Keratinocyte (primary cell): ENCODE results near the gene SLC25A21. TPM values are rescaled to one million over a fixed set of nuclear protein-coding genes. Genes with fewer than 3 reads are reported as not detected.

Experiments
- DNase-seq: peaks from one replicate; pipeline ENCODE4 v3.0.0-alpha.2; 2011; ENCODE audit warnings: low read depth, missing footprints, low spot score
- FAIRE-seq: peaks from 2 replicates; lab custom pipeline; 2011; peaks lifted over from hg19 to GRCh38; lab: Jason Lieb, UNC
- H2AFZ ChIP-seq: 2 replicates; pipeline ENCODE4 v1.6.0; 2012; ENCODE audit warnings: low read length, control low read depth, inconsistent platforms; ENCODE audit not compliant: control insufficient read depth
- H3K27ac ChIP-seq: 2 replicates; pipeline ENCODE4 v1.5.1; 2011; ENCODE audit warnings: low read length; ENCODE audit not compliant: control insufficient read depth, insufficient read depth
- H3K27me3 ChIP-seq: 3 replicates; pipeline ENCODE4 v1.6.0; 2011; ENCODE audit warnings: low read length; ENCODE audit not compliant: control insufficient read depth, insufficient read depth; ENCODE audit errors: extremely low read depth
- H3K36me3 ChIP-seq, 2 experiments: 2 replicates in 1 of 2; 3 replicates in 1 of 2; pipeline ENCODE4 v1.5.1; 2011; ENCODE audit warnings: low read length in 2 of 2, mild to moderate bottlenecking in 1 of 2; ENCODE audit not compliant: control insufficient read depth in 2 of 2, insufficient read depth in 2 of 2; ENCODE audit errors: extremely low read depth in 1 of 2
- H3K4me1 ChIP-seq: 3 replicates; pipeline ENCODE4 v1.5.1; 2011; ENCODE audit warnings: low read length; ENCODE audit not compliant: control insufficient read depth, insufficient read depth; ENCODE audit errors: extremely low read depth
- H3K4me2 ChIP-seq: 3 replicates; pipeline ENCODE4 v1.6.0; 2011; ENCODE audit warnings: low read depth, low read length; ENCODE audit not compliant: control insufficient read depth, insufficient read depth; ENCODE audit errors: extremely low read depth
- H3K4me3 ChIP-seq, 3 experiments: fragments of 200-600 bp in 1 of 3; sonication (generic) in 1 of 3; 2 replicates in 2 of 3; 3 replicates in 1 of 3; pipeline ENCODE4 v1.5.1; 2011 to 2016; ENCODE audit warnings: low read length in 3 of 3, mild to moderate bottlenecking in 3 of 3, control low read depth in 2 of 3, inconsistent platforms in 1 of 3, low read depth in 1 of 3, mixed read lengths in 1 of 3, mixed run types in 1 of 3, moderate library complexity in 1 of 3; ENCODE audit not compliant: control insufficient read depth in 2 of 3, insufficient read depth in 2 of 3; ENCODE audit errors: extremely low read depth in 1 of 3
- H3K79me2 ChIP-seq: 2 replicates; pipeline ENCODE4 v1.6.0; 2012; ENCODE audit warnings: low read length; ENCODE audit not compliant: control insufficient read depth, insufficient read depth
- H3K9ac ChIP-seq: 3 replicates; pipeline ENCODE4 v1.6.0; 2011; ENCODE audit warnings: low read length; ENCODE audit not compliant: control insufficient read depth, insufficient read depth; ENCODE audit errors: extremely low read depth
- H3K9me1 ChIP-seq: 3 replicates; pipeline ENCODE4 v1.6.0; 2011; ENCODE audit warnings: low read length; ENCODE audit not compliant: control insufficient read depth, insufficient read depth; ENCODE audit errors: extremely low read depth
- H3K9me3 ChIP-seq: 2 replicates; pipeline ENCODE4 v1.5.1; 2012; ENCODE audit warnings: low read depth, low read length; ENCODE audit not compliant: control insufficient read depth
- H4K20me1 ChIP-seq: 3 replicates; pipeline ENCODE4 v1.6.0; 2011; ENCODE audit warnings: low read length; ENCODE audit not compliant: control insufficient read depth, insufficient read depth; ENCODE audit errors: extremely low read depth
- EZH2 ChIP-seq: IDR thresholded peaks from one replicate; pipeline ENCODE4 v1.6.1; 2012; ENCODE audit warnings: inconsistent platforms, mild to moderate bottlenecking, low read length, moderate library complexity
- dilution Hi-C: fragments of 300-500 bp; cut with MboI; formaldehyde crosslinking; loops from one replicate; pipeline ENCODE4 v1.7.0; 2020; ENCODE audit warnings: low sequenced_read_pairs; ENCODE audit not compliant: extremely low pct_ligation_motif_present
- polyA plus RNA-seq, 5 experiments: library from polyadenylated mRNA; depleted of rRNA in 3 of 5; stranded (reverse) in 3 of 5; stranded (forward) in 1 of 5; unstranded in 1 of 5; fragments of >200 nt; gene quantifications; 1 replicate in 1 of 5; 2 replicates in 3 of 5; 3 replicates in 1 of 5; pipeline versions ENCODE4 v1.2.1 to v1.2.3, GENCODE V29; 2011 to 2012; ENCODE audit warnings: missing spikeins in 2 of 5, low read depth in 1 of 5, low replicate concordance in 1 of 5
- TF ChIP-seq, protein P1 (sequence below), 3 experiments: IDR thresholded peaks in 1 of 3; conservative IDR thresholded peaks in 1 of 3; optimal IDR thresholded peaks in 1 of 3; 2 replicates in 2 of 3; 3 replicates in 1 of 3; pipeline versions ENCODE3 to v1.5.1; 2011; ENCODE audit warnings: low read length in 3 of 3, mild to moderate bottlenecking in 3 of 3, moderate library complexity in 2 of 3, control low read depth in 1 of 3, inconsistent platforms in 1 of 3; ENCODE audit not compliant: insufficient read depth in 2 of 3; ENCODE audit errors: extremely low read depth in 1 of 3

SLC25A21 gene
- polyA plus RNA-seq, 1 donor (not counting 4 experiments of a cell fraction or from before 2014, with no cell fraction given) = 0.66 TPM

DNA sequence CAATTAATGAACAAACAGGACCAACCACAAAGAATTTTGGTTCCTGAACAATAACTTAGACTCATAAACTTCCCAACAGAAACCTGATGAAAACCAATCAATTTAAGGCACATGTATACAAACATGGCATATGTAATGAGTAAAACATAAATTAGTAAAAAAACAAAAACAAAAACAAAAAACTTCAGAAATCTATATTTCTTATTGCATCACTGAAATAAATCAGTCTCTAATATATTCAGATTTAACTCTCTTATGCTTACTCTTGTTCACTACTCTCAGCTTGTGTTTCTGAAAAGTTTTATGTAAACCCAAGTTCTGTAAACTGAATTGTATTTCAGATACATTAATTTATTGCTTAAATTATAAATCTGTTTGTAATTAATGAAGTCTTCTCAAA lies 233.7 kb downstream of the SLC25A21 start:
- TF ChIP-seq, protein P1, sequence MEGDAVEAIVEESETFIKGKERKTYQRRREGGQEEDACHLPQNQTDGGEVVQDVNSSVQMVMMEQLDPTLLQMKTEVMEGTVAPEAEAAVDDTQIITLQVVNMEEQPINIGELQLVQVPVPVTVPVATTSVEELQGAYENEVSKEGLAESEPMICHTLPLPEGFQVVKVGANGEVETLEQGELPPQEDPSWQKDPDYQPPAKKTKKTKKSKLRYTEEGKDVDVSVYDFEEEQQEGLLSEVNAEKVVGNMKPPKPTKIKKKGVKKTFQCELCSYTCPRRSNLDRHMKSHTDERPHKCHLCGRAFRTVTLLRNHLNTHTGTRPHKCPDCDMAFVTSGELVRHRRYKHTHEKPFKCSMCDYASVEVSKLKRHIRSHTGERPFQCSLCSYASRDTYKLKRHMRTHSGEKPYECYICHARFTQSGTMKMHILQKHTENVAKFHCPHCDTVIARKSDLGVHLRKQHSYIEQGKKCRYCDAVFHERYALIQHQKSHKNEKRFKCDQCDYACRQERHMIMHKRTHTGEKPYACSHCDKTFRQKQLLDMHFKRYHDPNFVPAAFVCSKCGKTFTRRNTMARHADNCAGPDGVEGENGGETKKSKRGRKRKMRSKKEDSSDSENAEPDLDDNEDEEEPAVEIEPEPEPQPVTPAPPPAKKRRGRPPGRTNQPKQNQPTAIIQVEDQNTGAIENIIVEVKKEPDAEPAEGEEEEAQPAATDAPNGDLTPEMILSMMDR (optimal IDR thresholded peaks at IDR 0.05 in 1 of 3, IDR thresholded peaks at IDR 0.05 in 1 of 3, conservative IDR thresholded peaks at IDR 0.05 in 1 of 3; ENCODE audit: extremely low read depth in 1 of 3, insufficient read depth in 2 of 3, low read length in 3 of 3) = no peak
- no peak for TF ChIP-seq EZH2
- FAIRE-seq = no peak

DNA sequence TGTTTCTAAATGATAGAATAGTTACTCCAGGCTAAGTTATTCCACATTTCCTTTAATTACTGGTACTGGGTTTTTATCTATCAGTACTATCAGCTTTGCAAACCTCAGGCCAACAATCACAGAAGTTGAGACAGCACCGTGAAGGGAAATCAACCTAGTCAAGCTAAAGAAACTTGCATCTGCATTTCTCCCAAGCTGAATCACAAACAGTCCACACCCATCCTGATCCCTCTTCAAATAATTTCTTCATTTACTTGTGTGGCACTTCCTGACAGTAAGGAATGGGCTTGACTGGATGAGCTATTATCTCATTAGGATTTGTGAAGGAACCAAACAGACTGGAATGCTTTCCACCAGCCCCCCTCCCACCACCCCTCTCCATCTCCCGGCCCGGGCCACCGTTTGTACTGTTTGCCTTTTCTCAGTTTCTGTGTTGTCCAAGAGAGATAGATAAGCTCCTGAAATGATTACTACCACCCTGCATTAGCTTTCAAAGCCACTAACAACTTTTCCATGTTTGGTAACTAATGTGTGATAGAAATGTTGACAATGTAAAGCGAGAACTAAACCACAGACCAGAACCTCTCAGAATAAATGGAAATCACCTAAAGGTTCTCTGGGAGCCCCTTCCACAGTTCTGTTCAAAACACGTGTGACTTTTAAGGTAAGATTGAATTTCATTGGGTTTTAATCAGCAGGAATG lies 236.3 kb downstream of the SLC25A21 start:
- no peak overlapping the region for H3K4me2 ChIP-seq
- no peaks in the 10 kb centered on the region for H3K79me2 ChIP-seq
- no peaks in the 10 kb centered on the region for H3K27me3 ChIP-seq
- no peak for DNase-seq
- H3K4me1 ChIP-seq = no peaks in the 10 kb centered on the region
- no peaks in the 10 kb centered on the region for H4K20me1 ChIP-seq
- no peak for FAIRE-seq
- H3K27ac ChIP-seq = no peak overlapping the region
- no peak overlapping the region for H3K9ac ChIP-seq
- no peaks in the 10 kb centered on the region for H3K36me3 ChIP-seq
- H3K9me3 ChIP-seq = no peaks in the 10 kb centered on the region
- no peaks in the 10 kb centered on the region for H3K9me1 ChIP-seq
- H2AFZ ChIP-seq = no peak overlapping the region
- TF ChIP-seq EZH2 = no peak
- TF ChIP-seq, protein P1 (optimal IDR thresholded peaks at IDR 0.05 in 1 of 3, IDR thresholded peaks at IDR 0.05 in 1 of 3, conservative IDR thresholded peaks at IDR 0.05 in 1 of 3; ENCODE audit: extremely low read depth in 1 of 3, insufficient read depth in 2 of 3, low read length in 3 of 3) = no peak
- H3K4me3 ChIP-seq = no peak overlapping the region
- dilution Hi-C loops = loop anchor here (25.0 kb wide), 1 partner anchor 299 kb away; no protein-coding TSS in a partner anchor

More for the DNA sequence above, 233.7 kb downstream of the SLC25A21 start:
- H4K20me1 ChIP-seq = no peaks in the 10 kb centered on the region
- no peak overlapping the region for H3K4me3 ChIP-seq
- no peak overlapping the region for H3K9ac ChIP-seq
- H3K79me2 ChIP-seq = no peaks in the 10 kb centered on the region
- dilution Hi-C loops = loop anchor here (25.0 kb wide), 1 partner anchor 301 kb away; no protein-coding TSS in a partner anchor
- no peaks in the 10 kb centered on the region for H3K4me1 ChIP-seq
- no peak overlapping the region for H2AFZ ChIP-seq
- no peaks in the 10 kb centered on the region for H3K9me1 ChIP-seq
- H3K27ac ChIP-seq = no peak overlapping the region
- no peaks in the 10 kb centered on the region for H3K27me3 ChIP-seq
- H3K36me3 ChIP-seq = no peaks in the 10 kb centered on the region
- DNase-seq = no peak
- no peak overlapping the region for H3K4me2 ChIP-seq
- no peaks in the 10 kb centered on the region for H3K9me3 ChIP-seq
